ENCODE results near the gene POLR1D. TPM values are rescaled to one million over a fixed set of nuclear protein-coding genes. Genes with fewer than 3 reads are reported as not detected.
A peak's percentile ranks its signal among the peaks of the same experiment; 100 is the strongest.

Gene POLR1D
- total and polyA plus RNA-seq, 3 donors from 2014 or later, result 126 to 180 (median 136) TPM

GRCh38 chr13:27605610-27606200, 16.0 kb upstream of the POLR1D start:
- no peak for DNase-seq
- 33 to 45% methylated on average over 2 of the region's 2 CpGs for WGBS, 2 donors
- no peak overlapping the region for H3K27ac ChIP-seq
- H3K27me3 ChIP-seq, result no peaks in the 10 kb centered on the region
- no peak overlapping the region for H3K4me3 ChIP-seq
- no peaks in the 10 kb centered on the region for H3K9me3 ChIP-seq
- no peaks in the 10 kb centered on the region for H3K36me3 ChIP-seq (ENCODE audit: low read depth, missing control alignments)
- TF ChIP-seq CTCF (IDR thresholded peaks at IDR 0.05) (no peak), POLR2A (IDR thresholded peaks at IDR 0.05) (no peak)
- H3K4me1 ChIP-seq, result no peaks in the 10 kb centered on the region
- intact Hi-C loops (cut with DNase I; ENCODE audit: low total_unique reads), result no loop called here

DNA sequence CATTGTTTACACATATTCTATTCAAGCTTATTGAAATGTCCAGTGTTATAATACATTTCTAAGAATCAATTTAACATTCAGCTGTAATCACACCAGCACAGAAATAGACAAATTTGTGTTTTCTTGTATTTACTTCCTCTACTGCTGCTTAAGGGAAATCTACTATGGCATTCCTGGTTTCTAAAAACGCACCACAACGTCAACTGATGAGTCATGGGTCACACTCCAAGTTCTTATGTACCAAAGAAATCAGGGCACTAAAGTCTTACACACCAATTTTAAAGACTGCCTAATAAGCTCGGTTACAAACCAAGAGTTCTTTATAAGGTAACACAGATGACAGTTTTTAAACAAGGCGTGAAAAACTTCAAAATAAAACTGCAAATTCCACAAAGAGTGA, 14.6 kb upstream of the POLR1D start:
- Histone ChIP-seq H3K27me3 (no peaks in the 10 kb centered on the region), H3K4me1 (peaks cover 1% of the 10 kb centered on the region), H3K4me3 (no peak overlapping the region), H3K27ac (no peak overlapping the region), H3K36me3 (ENCODE audit: low read depth, missing control alignments) (no peaks in the 10 kb centered on the region), H3K9me3 (no peaks in the 10 kb centered on the region)
- no peak for DNase-seq
- intact Hi-C loops (cut with DNase I; ENCODE audit: low total_unique reads), result no loop called here
- TF ChIP-seq POLR2A (IDR thresholded peaks at IDR 0.05), result no peak
- no peak for TF ChIP-seq CTCF (IDR thresholded peaks at IDR 0.05)
- 75 to 79% methylated on average over 4 of the region's 4 CpGs for WGBS, 2 donors

DNA sequence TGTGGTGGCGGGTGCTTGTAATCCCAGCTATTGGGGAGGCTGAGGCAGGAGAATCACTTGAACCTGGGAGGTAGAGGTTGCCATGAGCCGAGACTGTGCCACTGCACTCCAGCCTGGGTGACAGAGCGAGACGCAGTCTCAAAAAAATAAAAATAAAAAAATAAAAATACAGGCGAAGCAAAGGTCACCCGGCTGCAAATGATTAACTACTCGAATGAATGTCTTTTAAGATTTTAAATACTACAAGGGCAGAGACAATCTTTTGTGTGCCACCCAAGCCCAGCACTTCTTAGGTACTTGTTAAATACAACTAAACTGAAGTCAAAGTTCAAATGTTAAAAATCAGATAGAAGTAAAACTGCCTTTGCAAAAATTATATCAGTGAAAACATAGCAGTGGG, 8.1 kb upstream of the POLR1D start:
- Histone ChIP-seq H3K4me3 (no peak overlapping the region), H3K36me3 (ENCODE audit: low read depth, missing control alignments) (no peaks in the 10 kb centered on the region), H3K9me3 (no peaks in the 10 kb centered on the region), H3K4me1 (peaks cover 12% of the 10 kb centered on the region), H3K27me3 (no peaks in the 10 kb centered on the region), H3K27ac (no peak overlapping the region)
- DNase-seq, result no peak
- intact Hi-C loops (cut with DNase I; ENCODE audit: low total_unique reads), result no loop called here
- TF ChIP-seq POLR2A (IDR thresholded peaks at IDR 0.05), result no peak
- TF ChIP-seq CTCF (IDR thresholded peaks at IDR 0.05), result no peak
- 86 to 91% methylated on average over 7 of the region's 7 CpGs for WGBS, 2 donors

- Histone ChIP-seq H3K4me1 (peaks cover 18% of the 10 kb centered on the region), H3K4me3 (no peak overlapping the region), H3K27me3 (no peaks in the 10 kb centered on the region), H3K9me3 (no peaks in the 10 kb centered on the region), H3K36me3 (ENCODE audit: low read depth, missing control alignments) (no peaks in the 10 kb centered on the region), H3K27ac (no peak overlapping the region)
- intact Hi-C loops (cut with DNase I; ENCODE audit: low total_unique reads), result no loop called here
- TF ChIP-seq CTCF (IDR thresholded peaks at IDR 0.05) (no peak), POLR2A (IDR thresholded peaks at IDR 0.05) (no peak)
- DNase-seq, result no peak
- WGBS, 2 donors, result 72 to 75% methylated on average over 3 of the region's 3 CpGs
These were observed 3.8 kb upstream of the POLR1D start for GRCh38 chr13:27617881-27618321.

DNA sequence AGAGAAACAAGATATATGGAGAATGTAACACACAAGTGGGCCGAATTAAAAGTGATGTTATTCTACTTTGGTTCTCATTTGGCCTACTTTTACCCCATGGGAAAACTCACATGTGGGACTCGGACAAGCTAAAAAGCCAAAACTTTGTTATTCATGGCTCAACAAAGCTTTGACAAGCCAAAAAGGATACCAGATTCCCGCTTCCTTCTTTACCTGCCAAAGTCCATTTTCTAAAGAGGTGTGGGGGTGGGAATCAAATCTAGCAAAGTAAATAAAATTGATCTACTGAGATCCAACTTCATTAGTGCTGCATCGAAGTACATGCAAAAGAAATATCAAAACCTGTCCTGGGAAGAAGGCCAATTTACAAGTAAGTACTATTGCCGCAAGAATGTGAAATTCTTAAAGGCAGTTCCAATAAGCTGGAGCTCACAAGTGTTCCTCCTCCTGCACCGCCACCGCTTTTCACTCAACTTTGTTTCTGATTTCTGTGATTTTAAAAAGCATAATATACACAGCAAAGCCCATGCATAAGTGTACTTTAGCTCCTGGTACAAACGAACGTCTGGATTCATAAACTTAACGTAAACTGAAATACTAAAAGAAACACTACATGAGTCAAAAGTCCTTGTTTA, 2.5 kb upstream of the POLR1D start:
- H3K4me1 ChIP-seq, result peaks cover 18% of the 10 kb centered on the region
- DNase-seq, result no peak
- no peaks in the 10 kb centered on the region for H3K27me3 ChIP-seq
- peak overlapping the region; percentile 90 to 98 for H3K27ac ChIP-seq
- intact Hi-C loops (cut with DNase I; ENCODE audit: low total_unique reads), result no loop called here
- TF ChIP-seq POLR2A (IDR thresholded peaks at IDR 0.05), result no peak
- TF ChIP-seq CTCF (IDR thresholded peaks at IDR 0.05), result no peak
- H3K36me3 ChIP-seq (ENCODE audit: low read depth, missing control alignments), result no peaks in the 10 kb centered on the region
- 9 to 11% methylated on average over 10 of the region's 10 CpGs for WGBS, 2 donors
- peak overlapping the region; percentile 66 to 94 for H3K4me3 ChIP-seq
- no peaks in the 10 kb centered on the region for H3K9me3 ChIP-seq
